Stomach (tissue), 9 donors: Measurements from ENCODE around the gene CNOT2. TPM values are rescaled to one million over a fixed set of nuclear protein-coding genes. Genes with fewer than 3 reads are reported as not detected.

Experiments
- DNase-seq, 2 donors: peaks; one replicate each; pipeline versions ENCODE4 v3.0.0 to v3.0.0-alpha.2; 2013 to 2019
- H3K27ac ChIP-seq, 5 donors: fragments of 200-600 bp in 4 of 5; sonication (generic) in 4 of 5; one replicate each; pipeline ENCODE4 v1.5.1; 2013 to 2019; ENCODE audit warnings: mild to moderate bottlenecking in 1 of 5, moderate library complexity in 1 of 5
- H3K27me3 ChIP-seq, 3 donors: fragments of 200-600 bp; sonication (generic); one replicate each; pipeline ENCODE4 v1.5.1; 2017 to 2019; ENCODE audit warnings: mixed run types in 1 of 3
- H3K36me3 ChIP-seq, 4 donors: fragments of 200-600 bp; sonication (generic); 1 replicate in 3 of 4; 2 replicates in 1 of 4; pipeline ENCODE4 v1.5.1; 2016 to 2019
- H3K4me1 ChIP-seq, 4 donors: fragments of 200-600 bp; sonication (generic); one replicate each; pipeline ENCODE4 v1.5.1; 2016 to 2019
- H3K4me3 ChIP-seq, 4 donors: fragments of 200-600 bp; sonication (generic) in 3 of 4; one replicate each; pipeline ENCODE4 v1.5.1; 2016 to 2019; ENCODE audit warnings: mild to moderate bottlenecking in 1 of 4
- H3K9me3 ChIP-seq, 4 donors: fragments of 200-600 bp; sonication (generic); one replicate each; pipeline ENCODE4 v1.5.1; 2016 to 2019
- CTCF ChIP-seq, 7 experiments: fragments of 450-650 bp in 4 of 7; fragments of 200-600 bp in 3 of 7; sonication (generic) in 3 of 7; IDR thresholded peaks; one replicate each; pipeline ENCODE4 v1.5.1; 2016 to 2019; ENCODE audit warnings: antibody characterized with exemption in 7 of 7, control low read depth in 2 of 7, mild to moderate bottlenecking in 1 of 7
- EP300 ChIP-seq: sonication (generic); formaldehyde crosslinking; IDR thresholded peaks from one replicate; pipeline ENCODE4 v1.6.1; 2017; ENCODE audit warnings: antibody characterized with exemption
- POLR2A ChIP-seq, 4 donors: fragments of 450-650 bp; IDR thresholded peaks; one replicate each; pipeline ENCODE4 v1.6.1; 2016; ENCODE audit warnings: antibody characterized with exemption in 4 of 4, control low read depth in 2 of 4, mild to moderate bottlenecking in 1 of 4, moderate library complexity in 1 of 4
- POLR2AphosphoS5 ChIP-seq, 3 donors: sonication (generic); formaldehyde crosslinking; IDR thresholded peaks; one replicate each; pipeline ENCODE4 v1.6.1; 2016; ENCODE audit warnings: antibody characterized with exemption in 3 of 3
- WGBS, 5 donors: extraction: QIAGEN DNeasy Blood & Tissue Kit in 3 of 5; methylation state at CpG; one replicate each; pipeline versions ENCODE4 v1.1.5 to v1.1.7; 2013 to 2018; 5-methylcytosine and 5-hydroxymethylcytosine counted together
- intact Hi-C: fragments of 100-400 bp; cut with DNase I; formaldehyde crosslinking; loops from one replicate; pipeline ENCODE4 v1.15.1; 2023; ENCODE audit warnings: low total_unique reads
- polyA plus RNA-seq, 3 donors: library from polyadenylated mRNA; stranded (reverse); fragments of 200-250 nt; gene quantifications; one replicate each; pipeline ENCODE4 v1.2.3, GENCODE V29; 2013
- total RNA-seq, 5 donors: library from RNA; depleted of rRNA; stranded (reverse); fragments of >200 nt; gene quantifications; one replicate each; pipeline versions ENCODE4 v1.1.0 to v1.2.3, GENCODE V29; 2014 to 2016
- donor health status: healthy with polysubstance abuse.
- donor health status: Bipolar disorder and iron deficiency.
- donor health status: healthy.

Gene CNOT2
- total and polyA plus RNA-seq, 8 donors: 18.0 to 237 (median 60.0) TPM

- H3K4me1 ChIP-seq: peaks cover 0 to 7% (median 3%) of the 10 kb centered on the region in 4 donors
- WGBS, 5 donors: 55 to 67% (median 64%) methylated on average over 3 of the region's 3 CpGs
Measured at GRCh38 chr12:70306676-70307075, 63.4 kb downstream of the CNOT2 start.

GRCh38 chr12:70307868-70308267 lies 64.6 kb downstream of the CNOT2 start:
- Histone ChIP-seq H3K27ac (no peak overlapping the region), H3K36me3 (peaks cover 0 to 9% (median 7%) of the 10 kb centered on the region in 4 donors), H3K27me3 (no peaks in the 10 kb centered on the region), H3K4me3 (no peak overlapping the region), H3K9me3 (no peaks in the 10 kb centered on the region), H3K4me1 (peaks cover 0 to 7% (median 3%) of the 10 kb centered on the region in 4 donors)
- DNase-seq: no peak
- intact Hi-C loops: no loop called here
- no peak for TF ChIP-seq POLR2AphosphoS5 (IDR thresholded peaks at IDR 0.05)
- no peak for TF ChIP-seq CTCF (IDR thresholded peaks at IDR 0.05)
- no peak for TF ChIP-seq POLR2A (IDR thresholded peaks at IDR 0.05)
- TF ChIP-seq EP300: no peak
- 77 to 98% (median 93%) methylated on average over 4 of the region's 4 CpGs for WGBS, 5 donors

More at GRCh38 chr12:70306676-70307075, 63.4 kb downstream of the CNOT2 start:
- no peak for DNase-seq
- TF ChIP-seq POLR2A (IDR thresholded peaks at IDR 0.05): no peak
- TF ChIP-seq CTCF (IDR thresholded peaks at IDR 0.05): no peak
- TF ChIP-seq EP300: no peak
- TF ChIP-seq POLR2AphosphoS5 (IDR thresholded peaks at IDR 0.05): no peak
- Histone ChIP-seq H3K27ac (no peak overlapping the region), H3K4me3 (no peak overlapping the region), H3K36me3 (peaks cover 0 to 9% (median 7%) of the 10 kb centered on the region in 4 donors), H3K27me3 (no peaks in the 10 kb centered on the region), H3K9me3 (no peaks in the 10 kb centered on the region)
- intact Hi-C loops: no loop called here

- no peak for TF ChIP-seq POLR2AphosphoS5 (IDR thresholded peaks at IDR 0.05)
- no peak for TF ChIP-seq CTCF (IDR thresholded peaks at IDR 0.05)
- no peak for TF ChIP-seq EP300
- no peak for TF ChIP-seq POLR2A (IDR thresholded peaks at IDR 0.05)
- WGBS, 5 donors: 85 to 93% (median 89%) methylated on average over 2 of the region's 2 CpGs
- H3K27ac ChIP-seq: no peak overlapping the region
- no peaks in the 10 kb centered on the region for H3K9me3 ChIP-seq
- no peak for DNase-seq
- H3K36me3 ChIP-seq: peaks cover 0 to 8% (median 4%) of the 10 kb centered on the region in 4 donors
- intact Hi-C loops: no loop called here
- no peak overlapping the region for H3K4me3 ChIP-seq
- H3K27me3 ChIP-seq: no peaks in the 10 kb centered on the region
- H3K4me1 ChIP-seq: peaks cover 0 to 7% (median 3%) of the 10 kb centered on the region in 4 donors
Measured at GRCh38 chr12:70309348-70309747, 66.1 kb downstream of the CNOT2 start.

GRCh38 chr12:70314145-70314544 lies 70.9 kb downstream of the CNOT2 start:
- H3K36me3 ChIP-seq: peaks cover 0 to 7% (median 0%) of the 10 kb centered on the region in 4 donors
- DNase-seq: no peak
- no peak for TF ChIP-seq POLR2AphosphoS5 (IDR thresholded peaks at IDR 0.05)
- no peak for TF ChIP-seq CTCF (IDR thresholded peaks at IDR 0.05)
- no peak for TF ChIP-seq POLR2A (IDR thresholded peaks at IDR 0.05)
- no peak for TF ChIP-seq EP300
- H3K4me3 ChIP-seq: no peak overlapping the region
- peaks cover 0 to under 1% (median 0%) of the 10 kb centered on the region in 4 donors for H3K4me1 ChIP-seq
- no peak overlapping the region for H3K27ac ChIP-seq
- no peaks in the 10 kb centered on the region for H3K27me3 ChIP-seq
- no peaks in the 10 kb centered on the region for H3K9me3 ChIP-seq
- intact Hi-C loops: no loop called here
